Activated CD4-positive, CD25-positive, alpha-beta regulatory T cell (primary cell): ENCODE results near the gene OR6V1.

Experiments
- DNase-seq, 4 experiments: peaks; one replicate each; lab custom pipeline; 2025; lab: John Stamatoyannopoulos, UW

OR6V1 gene, protein sequence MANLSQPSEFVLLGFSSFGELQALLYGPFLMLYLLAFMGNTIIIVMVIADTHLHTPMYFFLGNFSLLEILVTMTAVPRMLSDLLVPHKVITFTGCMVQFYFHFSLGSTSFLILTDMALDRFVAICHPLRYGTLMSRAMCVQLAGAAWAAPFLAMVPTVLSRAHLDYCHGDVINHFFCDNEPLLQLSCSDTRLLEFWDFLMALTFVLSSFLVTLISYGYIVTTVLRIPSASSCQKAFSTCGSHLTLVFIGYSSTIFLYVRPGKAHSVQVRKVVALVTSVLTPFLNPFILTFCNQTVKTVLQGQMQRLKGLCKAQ

DNA sequence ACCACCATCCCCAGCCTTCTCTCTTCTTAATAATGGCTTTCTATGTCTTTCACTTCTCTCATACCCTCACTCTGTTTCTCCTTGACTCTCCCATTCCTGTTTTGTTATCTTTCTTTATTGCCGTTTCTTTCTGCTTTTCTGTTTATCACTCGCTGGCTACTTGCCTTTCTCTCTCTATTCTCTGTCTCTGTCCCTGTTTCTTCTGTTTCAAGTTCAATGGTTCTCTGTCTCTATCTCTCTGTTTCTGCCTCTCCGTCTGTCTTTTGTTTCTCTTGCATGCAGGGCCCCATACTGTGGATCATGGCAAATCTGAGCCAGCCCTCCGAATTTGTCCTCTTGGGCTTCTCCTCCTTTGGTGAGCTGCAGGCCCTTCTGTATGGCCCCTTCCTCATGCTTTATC is at the start of gene OR6V1:
TSS of gene OR6V1 (plus strand) at position 301 of the 400 bp plus-strand sequence. CDS start at position 301, 0 bp downstream.
- DNase-seq: no peak

DNA sequence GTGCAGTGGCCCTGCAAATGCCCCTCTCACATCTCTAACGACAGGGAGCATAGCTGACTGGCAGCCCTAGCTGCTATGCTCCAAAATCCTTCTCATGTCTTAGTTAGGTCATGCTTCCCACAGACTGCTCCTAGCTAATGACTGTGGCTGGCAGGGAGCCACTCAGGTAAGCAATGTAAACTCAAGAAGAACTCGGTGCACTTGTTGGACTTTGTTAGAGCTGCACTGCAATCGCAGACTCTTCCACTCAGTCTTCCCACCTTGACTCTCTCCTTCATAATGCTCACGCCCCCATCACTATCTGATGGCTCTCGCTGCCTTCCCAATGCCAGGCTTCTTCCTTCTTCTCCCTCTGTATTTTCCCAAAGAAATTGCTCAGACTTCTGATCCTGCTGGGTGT is 49.2 kb upstream of the OR6V1 start:
- DNase-seq: no peak

DNA sequence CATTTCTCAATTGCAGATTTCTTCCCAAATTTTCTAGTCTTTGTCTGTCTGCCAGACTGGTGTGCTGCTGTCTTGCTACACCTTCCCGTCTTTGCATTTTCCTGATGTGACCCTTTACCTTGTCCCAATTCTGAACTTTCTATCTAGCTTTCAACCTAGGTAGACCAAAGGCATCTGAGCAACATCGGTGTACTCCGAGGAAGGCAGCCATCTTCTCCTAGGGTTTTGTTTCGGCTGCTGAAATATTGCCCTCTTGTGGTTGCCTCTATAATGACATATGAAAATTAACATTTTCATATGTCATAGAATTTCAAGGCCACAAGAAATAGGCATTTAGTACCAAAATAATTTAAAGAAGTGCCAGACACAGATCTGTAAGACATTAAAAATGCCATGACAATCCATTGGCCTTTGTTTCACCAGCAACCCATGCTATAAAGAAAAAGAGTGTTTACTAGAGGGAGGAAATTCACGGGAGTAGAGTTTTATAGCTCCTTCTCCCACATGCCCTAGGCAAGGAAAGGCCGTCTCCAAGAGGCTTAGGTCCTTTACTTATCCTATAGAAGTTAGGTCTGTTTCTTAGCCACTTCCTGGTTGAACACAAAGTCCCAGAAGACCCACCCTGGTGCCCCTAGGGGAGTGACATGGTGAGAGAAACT is 48.6 kb upstream of the OR6V1 start:
- peak in 1 of 4 experiments; percentile 3 for DNase-seq

DNA sequence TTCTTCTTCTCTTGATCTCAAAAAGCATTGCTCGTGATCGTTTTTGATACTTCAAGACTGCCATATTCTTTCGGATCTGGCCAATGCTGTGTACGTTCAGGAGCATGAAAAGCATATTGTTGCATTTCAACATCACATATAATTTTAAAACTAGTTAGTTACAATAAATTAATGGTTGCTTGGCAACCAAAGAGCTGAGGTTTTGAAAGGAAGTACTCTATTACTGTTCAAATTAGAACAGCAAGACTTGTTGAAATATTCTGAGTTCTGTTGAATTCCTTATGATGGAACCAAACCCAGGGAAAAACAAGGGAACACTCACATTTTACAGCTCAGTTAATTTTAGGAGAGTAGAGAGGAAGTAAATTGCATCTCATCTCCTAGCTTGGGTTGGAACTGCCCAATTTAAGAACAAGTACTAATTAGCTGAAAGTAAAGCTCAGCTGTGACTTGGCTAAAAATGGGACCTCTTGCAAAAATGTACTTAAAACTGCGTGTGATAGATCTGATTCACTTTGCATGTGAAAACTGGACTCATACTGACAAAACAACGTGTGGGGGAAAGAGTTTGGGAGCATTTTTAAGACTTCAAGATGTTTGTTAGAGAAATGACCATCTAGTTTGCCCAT is 46.4 kb upstream of the OR6V1 start:
- no peak for DNase-seq

DNA sequence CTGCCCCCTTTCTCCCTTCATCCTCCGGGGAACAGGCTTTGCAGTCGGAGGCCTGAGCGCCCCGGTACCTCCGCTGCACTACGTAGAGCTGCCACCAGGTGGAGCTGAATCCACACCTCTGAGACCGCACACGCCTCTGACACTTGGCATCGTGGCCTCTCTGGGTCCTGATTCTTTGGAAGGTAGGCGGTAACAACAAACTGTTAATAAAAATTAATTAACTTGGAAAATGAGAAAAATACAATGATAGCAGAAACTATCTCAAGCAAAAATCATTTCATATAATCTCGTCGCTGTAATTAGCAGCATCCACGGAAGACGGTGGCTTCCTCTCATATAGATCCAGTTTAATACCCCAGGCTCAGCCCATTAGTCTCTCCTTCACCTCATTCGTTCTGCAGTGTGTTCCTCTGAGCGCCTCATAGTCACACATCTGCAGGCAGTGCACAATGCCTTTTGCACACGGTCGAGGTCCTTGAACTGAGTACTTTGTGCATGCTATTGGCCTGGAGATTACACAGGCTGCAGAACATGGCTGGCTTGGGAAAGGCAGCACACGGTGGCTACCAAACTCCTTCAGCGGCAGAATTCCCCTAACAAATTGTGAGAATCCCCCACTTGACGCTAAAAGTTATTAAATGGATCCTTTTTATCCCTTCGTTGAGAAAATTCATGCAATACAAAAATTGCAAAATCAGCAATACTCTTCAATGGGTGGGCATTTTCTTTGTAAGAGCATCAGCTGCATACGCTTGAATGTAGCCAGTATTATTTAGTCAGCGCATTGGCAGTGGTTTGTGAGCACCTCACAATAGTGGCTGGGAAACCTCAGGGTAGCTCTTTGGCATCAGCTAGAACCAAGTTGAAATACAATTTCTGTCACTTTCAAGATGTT is 43.9 kb upstream of the OR6V1 start:
- DNase-seq: peak; percentile 48 to 77 (median 65)

DNA sequence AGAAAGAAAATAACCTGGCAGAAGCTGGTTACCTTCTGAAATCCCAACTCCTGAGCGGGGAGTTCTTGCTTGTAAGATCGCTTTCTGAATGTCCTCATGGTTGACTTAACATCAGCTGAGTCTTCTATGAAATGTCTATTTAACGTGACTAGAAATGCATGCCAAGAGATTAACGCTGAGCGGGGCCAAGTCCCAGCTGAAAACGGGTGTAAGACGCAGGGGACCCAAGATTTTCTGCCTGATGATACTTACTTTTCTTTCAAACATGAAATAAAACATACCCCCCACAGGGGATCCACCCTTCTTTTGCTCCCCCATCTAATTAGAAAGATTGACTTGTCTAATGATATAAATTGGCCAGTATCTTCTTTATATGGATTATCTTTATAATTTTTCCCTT is 40.1 kb upstream of the OR6V1 start:
- no peak for DNase-seq

DNA sequence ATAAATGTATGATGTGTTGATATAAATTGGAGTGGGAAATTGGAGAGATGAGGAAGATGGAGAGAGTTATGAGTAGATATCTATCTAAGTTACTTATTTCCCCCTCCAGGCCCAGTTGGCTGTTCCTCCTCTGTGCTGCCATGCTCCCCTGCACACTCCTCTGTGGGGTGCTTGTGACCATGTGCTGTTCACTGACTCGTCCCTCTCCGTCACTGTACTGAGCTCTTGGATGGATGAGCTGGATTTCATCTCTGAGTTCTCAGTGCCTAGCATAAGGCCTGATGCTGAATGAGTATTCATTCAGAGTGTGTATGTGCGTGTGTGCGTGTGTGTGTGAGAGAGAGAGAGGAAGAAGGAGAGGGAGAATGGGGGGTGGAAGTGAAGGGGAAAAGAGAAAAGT is 39.7 kb upstream of the OR6V1 start:
- no peak for DNase-seq

DNA sequence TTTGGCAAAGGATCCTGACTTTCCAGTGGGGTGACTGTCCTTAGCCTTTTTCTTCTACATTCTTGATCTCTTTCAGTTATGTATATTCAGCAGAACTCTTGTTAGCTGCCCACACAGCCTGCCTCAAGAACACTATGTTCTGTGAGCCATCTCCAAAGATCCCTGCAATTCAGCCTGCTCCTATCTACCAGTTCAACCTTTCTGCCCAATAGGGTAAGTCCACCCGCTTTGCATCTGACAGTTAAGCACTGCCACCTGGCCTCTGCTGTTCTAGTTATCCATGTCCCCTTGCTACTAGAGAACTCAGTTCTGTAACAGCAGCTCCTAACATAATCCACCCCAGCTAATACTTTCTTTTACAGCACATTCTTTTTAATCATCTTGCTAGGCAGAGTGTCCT is 38.7 kb upstream of the OR6V1 start:
- DNase-seq: no peak

DNA sequence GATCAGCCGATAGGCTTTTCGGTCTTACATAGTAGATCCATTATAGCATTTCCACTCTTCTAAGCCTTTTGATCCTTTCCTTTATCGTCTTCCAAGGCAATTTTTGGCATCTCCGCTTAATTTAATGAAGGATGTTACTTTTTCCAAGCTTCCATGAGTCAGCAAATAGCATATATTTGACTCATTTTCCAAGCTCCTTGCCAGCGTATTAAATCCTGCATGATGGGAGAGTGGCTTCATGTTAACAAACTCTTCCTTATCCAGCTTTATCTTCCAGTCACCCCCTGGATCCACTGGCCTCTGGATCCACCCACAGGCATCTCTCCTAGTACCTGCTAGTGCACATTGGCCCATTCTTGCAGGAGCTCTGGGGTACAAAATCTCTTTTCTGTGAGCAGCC is 38.2 kb upstream of the OR6V1 start:
- no peak for DNase-seq

DNA sequence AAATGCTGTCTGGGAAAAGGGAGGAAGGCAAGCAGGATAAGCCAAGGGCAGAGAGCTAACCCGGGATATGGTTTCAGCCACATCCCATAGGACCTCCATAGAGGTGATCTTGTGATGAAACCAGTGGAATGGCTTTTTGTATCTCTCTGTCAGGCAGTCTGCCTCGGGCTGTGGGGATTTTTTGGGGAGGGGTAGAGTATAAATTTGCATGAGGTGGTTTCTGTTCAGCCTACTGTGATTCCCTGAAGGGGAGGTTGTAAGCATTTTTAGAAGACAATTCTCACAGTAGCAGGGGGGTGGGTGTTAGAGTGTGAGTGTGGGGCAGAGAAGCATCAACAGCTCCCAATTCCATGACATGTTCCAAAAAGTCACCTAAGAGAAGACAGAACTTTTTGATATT is 37.1 kb upstream of the OR6V1 start:
- DNase-seq: no peak

DNA sequence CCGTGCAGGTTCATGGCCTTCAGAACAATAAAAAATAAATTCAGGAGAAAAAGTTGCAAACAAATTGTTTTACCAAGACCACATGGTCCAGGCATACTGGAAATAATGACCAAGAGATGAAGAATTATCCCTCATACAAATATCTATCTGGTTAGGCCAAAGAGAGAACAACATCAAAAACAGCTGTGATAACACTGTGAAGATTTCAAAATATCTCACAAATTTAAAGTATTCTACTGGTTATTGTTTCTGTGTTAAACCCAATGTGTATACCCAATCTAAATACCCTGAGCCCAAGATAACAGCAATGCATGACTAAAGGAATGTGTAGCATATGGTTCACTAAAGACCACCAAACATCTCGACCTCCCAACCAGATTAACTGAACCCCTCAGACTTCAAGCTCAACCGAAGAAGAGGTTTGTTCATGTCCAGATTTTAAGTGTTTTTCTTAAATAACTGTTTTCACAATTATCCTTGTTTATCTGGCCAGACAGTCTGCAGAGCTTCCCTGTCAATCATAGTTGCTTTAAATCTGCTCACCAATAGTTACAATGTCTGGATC is 36.1 kb upstream of the OR6V1 start:
- DNase-seq: no peak

DNA sequence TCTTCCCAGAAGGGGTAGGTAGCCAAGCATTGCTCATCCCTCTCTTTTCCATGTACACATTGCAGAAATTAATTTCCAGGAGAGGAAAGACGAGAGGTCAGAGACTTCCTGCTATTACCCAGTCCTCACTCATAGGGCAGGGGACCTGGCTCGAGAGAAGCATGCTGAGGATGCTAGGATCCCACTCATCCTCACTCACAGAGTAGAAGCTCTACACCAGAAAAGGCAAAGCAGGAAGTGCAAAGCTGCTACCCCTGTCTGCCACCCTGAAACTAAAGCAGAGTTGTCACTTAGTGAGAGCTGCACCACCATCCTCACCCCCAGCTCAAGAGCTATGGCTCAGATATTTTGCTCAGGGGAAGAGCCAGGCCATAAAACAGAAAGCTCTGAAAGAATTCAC is 35.1 kb upstream of the OR6V1 start:
- DNase-seq: no peak

DNA sequence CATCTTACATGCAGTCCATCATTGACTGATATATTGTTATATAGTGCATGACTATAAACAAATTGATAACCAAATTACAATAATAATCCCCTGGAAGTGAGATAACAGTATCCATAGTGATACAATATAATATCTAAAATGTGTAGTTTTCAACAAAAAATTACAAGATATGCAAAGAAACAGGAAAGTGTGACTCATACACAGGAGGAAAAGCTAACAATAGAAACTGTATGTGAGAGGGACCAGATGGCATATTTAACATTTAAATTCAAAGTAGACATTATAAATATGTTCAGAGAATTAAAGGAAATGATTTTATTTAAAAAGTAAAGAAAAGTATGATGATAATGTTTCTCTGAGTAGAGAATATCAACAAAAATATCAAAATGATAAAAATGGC is 33.2 kb upstream of the OR6V1 start:
- no peak for DNase-seq

DNA sequence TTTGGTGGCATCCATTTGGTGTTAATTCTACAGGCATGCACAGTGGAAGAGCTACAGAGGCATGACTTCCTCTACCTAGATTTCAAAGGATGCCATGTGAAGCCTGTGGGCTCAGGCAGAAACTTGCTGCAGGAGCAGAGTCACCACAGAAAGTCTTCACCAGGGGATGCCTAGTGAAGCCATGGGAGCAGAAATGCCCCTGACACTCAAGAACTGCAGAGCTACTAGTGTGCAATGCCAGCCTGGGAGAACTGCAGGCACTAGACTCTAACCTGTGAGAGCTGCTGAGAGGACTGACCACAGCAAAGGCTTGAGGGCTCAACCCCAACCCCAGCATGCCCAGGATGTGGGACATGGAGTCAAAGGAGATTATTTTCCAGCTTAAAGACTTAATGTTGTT is 29.1 kb upstream of the OR6V1 start:
- DNase-seq: no peak

DNA sequence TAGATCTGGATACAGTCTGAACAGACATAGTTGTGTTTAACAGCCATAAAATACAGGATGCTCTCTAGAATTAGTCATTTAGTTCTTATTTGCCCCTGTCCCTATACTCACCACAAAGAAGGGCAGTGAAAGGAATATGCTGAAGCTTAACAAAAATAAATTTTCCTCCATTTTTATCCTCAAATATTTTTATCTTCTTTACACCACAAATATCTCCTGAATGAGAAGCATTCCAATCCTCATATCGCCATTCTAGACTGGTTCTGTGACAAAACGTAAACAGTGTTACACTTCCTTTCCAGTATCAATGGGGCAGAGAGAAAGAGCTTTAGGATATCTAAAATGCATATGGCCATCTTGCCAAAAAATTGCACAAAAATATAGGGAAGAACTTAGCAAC is 26.8 kb upstream of the OR6V1 start:
- no peak for DNase-seq

DNA sequence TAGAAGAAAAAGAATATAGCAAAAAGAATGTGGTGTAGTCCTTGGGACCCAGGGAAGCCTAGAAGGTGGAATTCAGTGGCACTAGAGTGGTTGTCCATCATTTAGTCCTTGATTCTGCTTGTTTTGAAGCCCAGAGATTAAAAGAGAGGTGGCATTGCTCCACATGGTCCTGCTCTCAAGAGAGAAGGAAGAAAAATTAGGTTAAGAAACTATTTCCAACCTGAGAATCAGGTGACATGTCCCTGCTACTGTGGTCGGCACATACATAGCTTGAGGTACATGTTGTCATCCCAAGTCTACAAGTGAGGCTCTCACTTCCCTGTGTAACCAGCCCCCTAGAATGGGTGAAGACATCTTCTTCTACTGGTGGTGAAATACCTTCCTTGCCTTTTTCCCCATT is 25.1 kb upstream of the OR6V1 start, which contains the start of gene OR9A2:
TSS of gene OR9A2 (minus strand) at position 101 of the 400 bp plus-strand sequence. CDS start at position 101, 0 bp downstream.
- DNase-seq: no peak

DNA sequence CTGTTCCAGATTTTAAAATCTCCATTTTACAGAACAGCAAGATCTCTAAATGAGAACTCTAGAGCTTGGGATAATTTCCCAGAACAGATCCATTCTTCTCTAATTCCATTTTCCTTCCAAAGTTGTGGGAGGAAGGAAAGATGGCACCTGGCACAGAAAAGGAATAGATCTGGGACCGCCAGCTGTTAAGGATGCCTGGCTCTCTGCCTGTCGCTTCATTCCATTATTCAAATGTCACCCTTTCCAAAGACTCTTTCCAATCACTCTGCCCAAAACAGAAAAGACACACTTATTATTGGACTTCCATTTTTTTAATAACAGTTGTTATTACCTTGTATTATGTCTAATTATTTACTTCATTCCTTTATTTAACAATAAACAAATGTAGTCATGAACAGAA is 24.5 kb upstream of the OR6V1 start:
- DNase-seq: no peak

DNA sequence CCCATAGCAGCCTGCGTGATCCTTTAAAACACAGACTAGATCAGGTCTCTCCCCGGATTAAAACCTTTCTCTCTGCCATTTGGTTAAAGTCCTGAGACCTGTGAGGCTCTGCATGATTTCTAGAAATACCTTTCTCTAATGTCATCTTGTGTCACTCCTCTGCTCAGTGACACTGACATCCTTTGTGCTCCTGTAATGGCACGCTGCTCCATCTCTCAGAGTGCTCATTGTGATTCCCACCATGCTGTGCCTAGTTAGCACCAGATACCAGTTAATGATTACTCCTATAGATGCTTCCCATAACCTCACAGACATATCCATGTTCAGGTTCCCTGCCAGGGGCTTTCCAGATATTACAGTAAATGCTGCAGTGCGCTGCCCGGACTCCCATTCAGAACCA is 13.5 kb upstream of the OR6V1 start:
- no peak for DNase-seq

DNA sequence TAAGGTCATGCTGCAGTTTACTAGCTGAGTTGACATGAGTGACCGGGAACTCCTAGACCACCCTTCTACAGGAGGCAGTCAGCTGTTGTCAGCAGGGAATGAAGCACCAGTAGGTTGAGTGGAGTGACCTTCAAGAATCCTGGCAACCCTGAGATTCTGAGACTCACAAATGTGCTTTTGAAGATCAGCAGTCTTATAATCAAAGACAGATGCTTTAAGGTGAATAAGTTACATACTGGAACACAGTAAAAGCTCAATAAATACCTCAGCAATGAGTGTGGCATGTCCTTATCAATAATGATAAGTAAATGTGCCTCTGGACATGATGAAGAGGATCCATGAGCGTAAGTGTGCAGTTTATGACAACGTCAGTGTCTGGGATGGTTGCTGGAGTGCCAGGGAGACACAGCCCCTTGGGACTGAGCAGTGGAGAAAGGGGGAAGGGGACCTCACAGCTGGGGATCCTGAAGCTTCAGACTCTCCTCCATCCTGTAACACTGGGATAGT is 11.9 kb upstream of the OR6V1 start:
- DNase-seq: no peak

DNA sequence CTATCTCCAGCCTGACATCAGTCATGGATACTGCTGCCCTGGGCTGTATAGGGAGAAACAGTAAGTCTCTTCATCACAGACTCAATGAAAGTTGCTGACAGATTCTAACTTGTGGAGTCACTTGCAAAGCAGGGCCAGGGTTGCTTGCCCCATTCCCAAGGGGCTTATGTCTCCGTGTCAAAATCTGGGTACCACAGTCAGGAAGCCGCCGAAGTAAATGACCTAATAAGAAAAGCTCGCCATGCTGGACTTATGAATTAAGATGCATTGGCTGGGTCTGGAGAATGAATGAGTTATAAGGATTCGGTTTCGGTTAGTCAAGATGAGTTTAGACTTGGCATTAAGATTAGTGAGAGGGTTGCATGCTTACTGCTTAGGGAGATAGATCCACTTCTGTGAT is 10.8 kb upstream of the OR6V1 start:
- DNase-seq: no peak

DNA sequence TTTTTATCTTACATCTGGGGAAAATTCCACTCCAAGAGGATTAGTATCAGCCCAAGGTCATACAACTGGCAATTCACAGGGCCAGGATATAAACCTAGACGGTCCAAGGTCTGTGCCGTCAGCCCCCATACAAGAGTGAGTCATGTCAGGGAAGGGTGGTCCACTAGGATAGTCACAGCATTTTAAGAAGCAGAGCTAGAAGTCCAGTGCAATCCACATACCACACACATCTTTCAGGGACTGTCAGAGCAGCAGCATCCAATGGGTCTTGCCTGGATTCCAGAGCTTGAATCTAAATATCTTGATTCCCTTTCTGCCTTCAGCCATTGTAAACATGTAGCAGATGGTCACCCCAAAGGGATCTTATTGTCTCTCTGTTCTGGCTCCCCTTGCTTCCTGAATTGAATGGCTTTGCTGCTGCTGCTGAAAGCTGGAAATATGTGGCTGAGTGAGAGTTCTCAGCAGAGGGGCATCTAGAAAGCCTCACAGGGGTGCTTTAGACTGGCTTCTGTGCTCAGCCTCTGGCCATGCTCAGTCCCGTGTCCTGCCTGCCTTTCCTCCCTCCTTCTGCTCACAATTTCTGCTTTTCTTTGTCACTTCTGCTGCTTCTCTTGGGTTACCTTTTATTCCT is 9.9 kb upstream of the OR6V1 start:
- no peak for DNase-seq
